IPS-11a (cell line): ENCODE results near the gene SLCO2A1.

ENCODE experiments used
- H3K4me3 ChIP-seq: one replicate; pipeline ENCODE4 v1.5.1; 2013; ENCODE audit warnings: low read depth, low read length, control low read depth

The SLCO2A1 gene

GRCh38 chr3:134002306-134002705, 27.4 kb downstream of the SLCO2A1 start:
- no peak overlapping the region for H3K4me3 ChIP-seq

DNA sequence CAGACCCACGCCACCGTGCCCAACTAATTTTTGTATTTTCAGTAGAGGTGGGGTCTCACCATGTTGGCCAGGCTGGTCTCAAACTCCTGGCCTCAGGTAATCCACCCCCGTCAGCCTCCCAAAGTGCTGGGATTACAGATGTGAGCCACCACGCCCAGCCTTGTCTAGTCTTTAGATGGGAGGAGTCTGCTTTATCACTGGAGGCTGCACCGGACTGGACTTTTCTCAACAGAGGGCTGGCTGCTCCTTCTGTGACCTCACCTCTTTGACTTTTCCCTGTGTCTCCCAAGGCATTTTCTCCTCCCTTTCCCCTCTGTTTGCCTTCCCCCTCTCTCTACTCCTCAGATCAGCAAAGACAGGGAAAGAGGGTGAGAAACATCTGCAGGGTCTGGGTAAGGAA, 28.5 kb downstream of the SLCO2A1 start:
- no peak overlapping the region for H3K4me3 ChIP-seq

DNA sequence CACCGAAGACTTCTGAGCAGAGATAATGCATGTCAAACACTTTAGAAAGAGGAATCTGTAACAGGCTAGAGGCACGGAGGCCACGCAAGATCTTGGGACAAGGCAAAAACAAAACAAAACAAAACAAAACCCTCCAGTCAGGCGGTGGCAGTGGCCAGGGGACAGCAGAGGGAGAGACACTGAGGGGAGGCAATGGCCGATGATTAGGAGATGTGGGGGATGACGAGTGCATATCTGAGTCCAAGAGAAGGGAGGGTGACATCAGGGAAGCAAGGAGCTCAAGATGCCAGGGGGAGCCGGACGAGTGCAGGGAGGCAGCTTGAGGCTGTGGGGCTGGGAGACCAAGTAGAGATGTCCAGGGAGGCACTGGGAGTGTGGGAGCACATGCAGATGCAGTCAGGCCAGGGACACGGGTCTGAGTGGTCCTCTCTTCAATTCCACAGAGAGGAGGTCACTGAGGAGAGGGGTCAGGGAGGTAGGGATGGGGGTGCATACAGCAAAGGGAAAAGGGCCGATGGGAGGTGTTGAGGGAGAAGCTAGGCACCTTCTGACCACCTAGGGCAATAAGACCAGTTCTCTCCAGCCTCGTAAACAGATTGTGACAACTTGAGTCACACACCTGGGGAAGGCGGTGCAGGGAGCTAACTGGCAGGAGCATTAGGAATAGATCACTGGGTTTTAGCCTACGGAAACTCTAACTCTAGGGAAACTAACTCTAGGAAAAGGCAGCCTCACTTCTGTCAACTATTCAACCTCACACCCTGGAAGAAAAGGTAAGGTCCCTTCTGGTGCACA, 29.6 kb downstream of the SLCO2A1 start:
- H3K4me3 ChIP-seq = no peak overlapping the region

- no peak overlapping the region for H3K4me3 ChIP-seq
Observed at GRCh38 chr3:133998691-133999241, 31.0 kb downstream of the SLCO2A1 start.

DNA sequence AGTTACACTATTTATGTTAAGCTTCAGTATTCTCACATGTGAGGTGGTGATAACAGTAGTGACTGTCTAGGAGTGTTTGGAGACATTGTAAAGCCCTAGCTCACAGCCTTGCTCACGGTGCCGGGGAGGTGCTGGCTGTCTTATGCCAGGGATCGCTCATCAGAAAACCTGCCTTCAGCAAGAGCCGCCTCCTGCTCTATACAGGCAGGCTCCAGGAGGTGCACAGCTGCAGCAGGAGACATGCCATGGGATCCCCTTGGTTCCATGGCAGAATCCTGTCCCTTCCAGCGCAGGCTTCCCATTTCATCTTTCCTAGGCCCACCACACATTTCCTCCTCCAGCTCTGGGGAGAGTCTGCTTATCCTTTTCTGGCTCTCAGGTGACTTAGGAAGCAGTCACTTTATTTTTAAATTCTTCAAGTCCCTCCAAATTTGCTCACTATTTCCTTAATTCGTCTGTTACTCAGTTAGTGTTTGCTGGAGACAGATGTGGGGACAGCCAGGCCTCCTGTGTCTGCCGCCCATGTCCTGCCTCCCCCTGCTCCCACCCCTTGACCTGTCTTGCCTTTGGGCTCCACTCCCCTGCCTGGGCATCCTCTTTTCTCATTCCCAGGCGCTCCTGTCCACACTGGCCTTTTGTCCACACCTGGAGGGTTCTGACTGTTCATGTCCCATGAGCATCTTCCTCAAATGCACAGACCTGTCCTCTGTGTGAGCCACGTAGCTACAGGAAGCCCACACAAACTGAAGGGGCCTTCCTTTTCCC, 31.7 kb downstream of the SLCO2A1 start:
- H3K4me3 ChIP-seq = no peak overlapping the region

GRCh38 chr3:133996996-133997395, 32.7 kb downstream of the SLCO2A1 start:
- no peak overlapping the region for H3K4me3 ChIP-seq

- H3K4me3 ChIP-seq = no peak overlapping the region
Observed at GRCh38 chr3:133996251-133996661, 33.5 kb downstream of the SLCO2A1 start.

DNA sequence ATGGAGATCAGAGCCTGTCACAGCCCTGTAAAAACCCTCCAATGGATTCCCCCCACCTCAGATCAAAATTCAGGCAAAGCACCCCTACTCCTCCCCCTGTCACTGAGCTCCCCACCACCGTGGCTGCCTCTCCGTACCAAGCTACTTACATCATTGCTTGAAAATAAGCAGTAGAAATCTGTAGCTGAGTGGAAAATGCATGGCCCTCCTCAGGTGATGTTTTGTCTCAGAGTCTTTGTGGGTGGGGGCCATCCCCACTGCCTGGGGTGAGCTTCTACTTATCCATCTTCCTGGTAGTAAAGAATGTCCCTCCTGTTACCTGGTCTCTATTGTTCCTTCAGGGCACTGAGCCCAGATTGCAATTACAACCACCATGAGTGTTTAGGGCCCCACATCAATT, 34.5 kb downstream of the SLCO2A1 start:
- H3K4me3 ChIP-seq = no peak overlapping the region

DNA sequence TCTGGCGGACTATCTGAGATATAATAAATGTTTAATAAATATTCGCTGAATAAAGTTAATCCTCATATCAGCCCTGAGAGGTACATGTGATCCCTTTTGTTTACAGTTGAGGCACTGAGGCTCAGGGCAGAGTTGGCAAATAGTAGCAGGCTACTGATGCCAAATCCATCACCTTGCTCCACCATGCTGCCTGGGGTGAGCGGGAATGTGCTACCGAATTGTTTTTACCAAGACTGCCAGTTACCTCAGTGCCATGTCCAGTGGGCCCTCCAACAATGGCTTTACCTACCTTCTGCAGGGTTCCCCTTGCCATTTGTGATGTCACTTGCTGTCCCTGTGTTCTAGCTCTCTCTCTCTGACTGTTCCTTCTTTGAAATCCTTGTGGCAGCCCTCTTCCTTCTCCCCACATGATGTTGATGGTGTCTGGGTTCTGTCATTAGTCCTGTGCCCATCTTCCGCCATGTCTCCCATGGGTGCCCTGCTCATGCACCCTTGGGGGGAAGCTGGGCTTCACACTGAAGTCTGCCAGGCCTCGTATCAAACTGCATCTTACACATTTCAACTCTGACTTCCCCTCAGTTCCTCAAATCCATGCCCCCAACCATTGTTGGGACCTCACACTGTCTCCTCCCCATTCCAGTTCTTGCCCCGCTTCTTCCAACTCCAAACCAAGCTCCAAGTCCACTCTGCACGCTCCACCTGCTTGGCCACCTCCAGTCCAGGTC, 35.4 kb downstream of the SLCO2A1 start:
- H3K4me3 ChIP-seq = no peak overlapping the region

GRCh38 chr3:133992951-133993620, 36.6 kb downstream of the SLCO2A1 start:
- H3K4me3 ChIP-seq = no peak overlapping the region

DNA sequence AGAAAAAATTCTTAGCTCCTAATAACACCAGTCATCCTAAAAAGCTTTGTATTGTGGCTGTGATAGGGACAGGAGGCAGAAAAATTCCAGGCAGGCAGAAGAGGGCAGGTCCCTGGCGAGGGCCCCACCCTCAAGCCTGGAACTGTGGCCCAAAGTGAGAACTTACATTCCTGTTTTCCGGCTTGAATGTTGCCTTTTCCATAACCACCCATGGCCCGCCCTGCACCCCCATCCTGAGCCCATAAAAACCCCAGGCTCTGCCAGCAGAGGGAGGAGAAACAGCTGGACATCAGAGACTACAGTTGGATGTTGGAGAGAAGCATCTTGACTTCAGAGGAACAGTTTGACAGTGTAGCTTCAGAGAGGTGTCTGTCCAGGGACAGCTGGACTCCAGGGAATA, 37.3 kb downstream of the SLCO2A1 start:
- no peak overlapping the region for H3K4me3 ChIP-seq

DNA sequence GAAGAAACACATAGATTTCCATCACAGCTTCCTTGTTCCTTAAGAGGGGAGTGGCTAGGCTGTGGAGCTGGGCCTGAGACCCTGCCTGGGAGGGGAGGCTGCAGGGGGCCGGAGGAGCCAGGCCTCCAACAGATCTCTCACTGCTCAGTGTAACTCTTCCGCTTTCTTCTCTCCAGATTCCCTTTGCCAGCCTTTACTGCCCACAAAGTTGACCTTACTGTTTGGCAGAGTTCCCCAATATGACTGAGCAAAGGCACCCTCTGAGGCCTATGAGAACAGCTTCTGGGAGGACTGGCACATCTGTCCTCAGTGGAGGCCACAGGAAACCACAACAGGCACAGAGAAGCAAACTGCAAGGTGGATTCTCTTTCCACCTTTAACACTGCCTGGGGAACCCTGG, 38.1 kb downstream of the SLCO2A1 start:
- H3K4me3 ChIP-seq = no peak overlapping the region

DNA sequence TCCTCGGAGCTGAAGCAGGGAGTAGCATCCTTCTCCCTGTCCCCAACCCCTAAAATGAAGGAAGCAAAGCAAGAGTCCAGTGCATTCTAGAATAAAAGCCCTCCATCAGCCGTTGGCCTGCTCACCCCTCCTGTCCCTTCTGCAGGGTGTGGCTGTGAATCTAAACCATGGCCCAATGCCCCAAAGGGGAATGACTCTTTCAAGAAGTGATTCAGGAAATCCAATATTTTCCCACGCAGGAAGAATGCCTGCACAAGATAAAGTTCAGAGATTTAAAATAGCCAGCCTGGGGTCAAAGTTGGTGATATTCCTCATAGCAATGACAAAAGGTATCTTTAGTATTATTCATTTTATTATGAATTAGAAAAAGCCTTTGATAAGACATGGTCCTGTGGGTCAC, 38.5 kb downstream of the SLCO2A1 start:
- no peak overlapping the region for H3K4me3 ChIP-seq

DNA sequence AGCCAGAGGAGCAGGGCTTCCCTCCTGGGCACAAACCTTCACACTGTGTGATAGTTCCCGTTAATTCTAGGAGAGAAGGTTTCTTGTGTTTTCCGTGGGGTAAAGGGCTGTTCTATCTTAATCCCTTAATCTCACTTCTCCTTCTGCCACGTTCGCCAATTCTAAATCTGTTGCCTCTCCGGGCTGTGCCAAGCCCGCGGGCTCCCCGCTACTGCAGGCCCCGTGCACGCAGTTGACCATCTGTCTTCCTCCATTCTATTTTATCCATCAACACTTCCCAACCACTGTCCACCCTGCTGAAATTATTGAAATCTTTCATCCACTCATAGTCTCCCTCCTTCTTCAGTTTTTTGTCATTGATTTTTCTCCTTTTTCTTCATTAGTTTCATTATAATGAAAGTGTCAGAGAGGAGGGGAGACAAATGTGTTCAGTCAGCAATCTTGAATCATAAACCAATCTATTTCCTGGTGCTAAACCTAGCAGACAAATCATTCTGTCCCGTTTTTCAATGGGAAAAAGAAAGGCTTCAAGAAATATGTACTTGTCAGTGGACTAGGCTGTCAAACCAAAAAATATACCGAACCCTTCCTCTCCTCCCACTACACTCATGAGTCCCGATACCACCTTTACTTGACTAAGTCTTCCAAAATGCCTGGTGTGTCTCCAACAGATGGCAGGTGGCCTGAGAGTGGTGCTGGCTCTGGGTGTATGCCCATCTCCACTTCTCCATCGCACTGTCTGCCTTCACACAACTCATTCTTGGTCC, 39.6 kb downstream of the SLCO2A1 start:
- H3K4me3 ChIP-seq = no peak overlapping the region

DNA sequence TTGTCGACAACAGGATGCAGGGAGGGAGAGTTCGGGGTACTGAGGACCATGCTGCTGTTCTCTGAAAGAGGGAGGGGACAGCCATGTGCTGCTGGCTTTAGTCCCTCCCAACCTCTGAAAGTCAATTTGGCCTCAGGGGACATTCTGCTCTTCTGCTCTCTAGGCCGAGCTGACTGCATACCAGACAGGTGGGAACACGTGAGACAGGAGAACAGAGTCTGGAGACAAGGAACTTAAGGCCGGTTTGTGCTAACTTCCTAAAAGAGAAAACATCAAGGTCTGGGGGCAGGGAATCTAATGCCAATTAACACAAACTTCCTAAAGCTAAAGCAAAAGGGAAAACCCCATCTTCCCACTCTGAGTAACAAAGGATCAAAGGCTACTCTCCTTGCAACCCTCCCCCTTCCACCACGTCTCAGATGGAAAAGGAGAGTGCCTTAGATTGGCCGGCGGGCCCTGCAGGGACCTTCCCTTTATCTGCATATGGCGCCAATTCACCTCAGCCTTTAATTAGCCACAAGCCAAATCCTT, 41.0 kb downstream of the SLCO2A1 start:
- H3K4me3 ChIP-seq = no peak overlapping the region

DNA sequence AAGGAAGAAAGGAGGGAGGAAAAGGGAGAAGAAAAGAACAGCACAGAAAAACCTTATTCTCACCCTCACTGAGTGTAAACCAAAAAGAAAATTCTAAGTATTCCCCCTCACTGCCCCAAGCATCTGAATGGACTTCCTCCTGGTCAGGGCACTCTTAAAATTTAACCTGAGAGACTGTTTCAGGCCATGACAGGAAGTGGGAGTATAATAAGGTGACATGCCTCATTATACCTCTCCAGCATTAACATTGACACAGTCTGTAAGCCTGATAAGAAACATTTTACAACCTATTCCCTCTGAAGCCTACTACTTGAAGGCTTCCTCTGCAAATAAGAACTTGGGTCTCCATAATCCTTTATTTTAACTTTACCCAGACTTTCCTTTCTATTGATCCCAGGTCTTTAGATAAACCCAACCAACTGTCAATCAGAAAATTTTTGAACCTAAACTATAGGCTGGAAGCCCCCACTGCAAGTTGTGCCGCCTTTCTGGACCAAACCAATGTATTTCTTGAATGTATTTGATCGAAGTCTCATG, 41.7 kb downstream of the SLCO2A1 start:
- no peak overlapping the region for H3K4me3 ChIP-seq

DNA sequence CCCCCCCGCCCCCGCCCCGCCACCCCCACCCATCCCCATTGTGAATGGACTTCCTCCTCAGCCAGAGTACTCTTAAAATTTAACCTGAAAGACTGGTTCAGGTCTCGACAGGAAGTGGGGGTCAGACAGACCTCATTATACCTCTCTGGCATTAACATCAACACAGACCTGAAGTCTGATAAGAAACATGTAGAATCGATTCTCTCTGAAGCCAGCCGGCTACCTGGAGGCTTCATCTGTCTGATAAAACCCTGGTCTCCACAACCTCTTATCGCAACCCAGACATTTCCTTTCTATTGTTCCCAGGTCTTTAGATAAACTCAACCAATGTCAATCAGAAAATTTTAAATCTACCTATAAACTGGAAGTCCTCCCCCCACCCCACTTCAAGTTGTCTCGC, 42.6 kb downstream of the SLCO2A1 start:
- H3K4me3 ChIP-seq = no peak overlapping the region

DNA sequence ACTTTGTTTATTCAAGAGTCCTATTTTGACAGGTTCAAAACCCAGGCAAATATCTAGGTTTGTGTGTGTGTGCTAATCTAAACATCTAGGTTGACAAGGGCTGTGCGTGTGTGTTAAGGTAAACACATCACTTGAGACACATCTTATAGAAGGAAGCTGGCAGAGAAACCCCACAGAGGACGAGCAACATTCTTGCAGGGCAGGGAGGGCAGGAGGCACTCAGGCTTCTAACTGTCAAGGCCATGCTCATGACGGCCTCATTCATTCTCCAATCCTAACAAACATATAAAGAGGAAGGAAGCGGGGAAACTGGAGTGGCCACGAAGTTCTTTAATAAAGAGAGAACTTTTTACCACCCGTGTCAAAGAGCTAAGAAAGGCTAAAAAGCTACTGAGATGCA, 43.4 kb downstream of the SLCO2A1 start:
- H3K4me3 ChIP-seq = no peak overlapping the region

GRCh38 chr3:133984975-133985374, 44.8 kb downstream of the SLCO2A1 start:
- no peak overlapping the region for H3K4me3 ChIP-seq
